SIG-M5 (cell line): ENCODE results near the gene CEP85.

Experiments
- DNase-seq: peaks from one replicate; lab custom pipeline; 2025; lab: John Stamatoyannopoulos, UW

The CEP85 gene

GRCh38 chr1:26278724-26279455, 44.9 kb downstream of the CEP85 start:
- peak; percentile 30 for DNase-seq

- no peak for DNase-seq
These were observed 45.7 kb downstream of the CEP85 start, which contains the start of gene SH3BGRL3 for GRCh38 chr1:26279456-26280332. Gene SH3BGRL3 (plus strand): TSS chr1:26280086. CDS start chr1:26280156, 70 bp downstream.

- no peak for DNase-seq
These were observed 46.5 kb downstream of the CEP85 start for GRCh38 chr1:26280333-26281042.

- no peak for DNase-seq
These were observed 47.3 kb downstream of the CEP85 start for GRCh38 chr1:26281091-26281958.

- DNase-seq, result no peak
These were observed 48.0 kb downstream of the CEP85 start for GRCh38 chr1:26281971-26282370.

GRCh38 chr1:26282401-26282918, 48.5 kb downstream of the CEP85 start:
- DNase-seq, result no peak

GRCh38 chr1:26283279-26283853, 49.4 kb downstream of the CEP85 start:
- DNase-seq, result no peak

- DNase-seq, result no peak
These were observed 50.0 kb downstream of the CEP85 start for GRCh38 chr1:26283871-26284596.

GRCh38 chr1:26284597-26285347, 50.8 kb downstream of the CEP85 start:
- peak; percentile 65 for DNase-seq

GRCh38 chr1:26285366-26286063, 51.5 kb downstream of the CEP85 start:
- DNase-seq, result no peak

GRCh38 chr1:26286064-26286416, 52.0 kb downstream of the CEP85 start:
- no peak for DNase-seq

GRCh38 chr1:26287033-26287711, 53.2 kb downstream of the CEP85 start:
- no peak for DNase-seq

- no peak for DNase-seq
These were observed 53.8 kb downstream of the CEP85 start for GRCh38 chr1:26287811-26288210.

- DNase-seq, result no peak
These were observed 54.4 kb downstream of the CEP85 start for GRCh38 chr1:26288311-26288941.

- DNase-seq, result peak; percentile 78
These were observed 55.4 kb downstream of the CEP85 start for GRCh38 chr1:26289158-26290059.

- no peak for DNase-seq
These were observed 56.3 kb downstream of the CEP85 start for GRCh38 chr1:26290122-26290881.
